Measurements from ENCODE around the gene ALDH2.
"Not testable (repeated sequence)": the region's sequence is repeated elsewhere in the genome, so short reads cannot be mapped to it uniquely, and the experiment has no call there.

ALDH2 gene

GRCh38 chr12:111759991-111760390 is 6.7 kb upstream of the ALDH2 start:
- DNase-seq = no peak

GRCh38 chr12:111761099-111761498 is 5.6 kb upstream of the ALDH2 start:
- DNase-seq = no peak

- no peak for DNase-seq
Observed at GRCh38 chr12:111761706-111762105, 5.0 kb upstream of the ALDH2 start.

GRCh38 chr12:111763552-111763951 is 3.2 kb upstream of the ALDH2 start:
- DNase-seq = not testable (repeated sequence)

GRCh38 chr12:111764120-111764821 is 2.5 kb upstream of the ALDH2 start:
- DNase-seq = no peak

GRCh38 chr12:111767362-111768158 is 827 bp downstream of the ALDH2 start:
- DNase-seq = no peak

GRCh38 chr12:111768159-111768895 is 1.6 kb downstream of the ALDH2 start:
- DNase-seq = no peak

- no peak for DNase-seq
Observed at GRCh38 chr12:111769599-111769998, 2.9 kb downstream of the ALDH2 start.

- no peak for DNase-seq
Observed at GRCh38 chr12:111773801-111774551, 7.2 kb downstream of the ALDH2 start.

GRCh38 chr12:111775205-111776193 is 8.8 kb downstream of the ALDH2 start:
- DNase-seq = no peak

- DNase-seq = no peak
Observed at GRCh38 chr12:111776836-111777344, 10.2 kb downstream of the ALDH2 start.

- no peak for DNase-seq
Observed at GRCh38 chr12:111777345-111778045, 10.8 kb downstream of the ALDH2 start.

GRCh38 chr12:111780166-111780565 is 13.4 kb downstream of the ALDH2 start:
- no peak for DNase-seq

GRCh38 chr12:111780615-111781014 is 13.9 kb downstream of the ALDH2 start:
- no peak for DNase-seq

GRCh38 chr12:111781085-111781658 is 14.4 kb downstream of the ALDH2 start:
- DNase-seq = no peak

- no peak for DNase-seq
Observed at GRCh38 chr12:111783046-111783445, 16.3 kb downstream of the ALDH2 start.

GRCh38 chr12:111784953-111785352 is 18.2 kb downstream of the ALDH2 start:
- DNase-seq = no peak

- DNase-seq = no peak
Observed at GRCh38 chr12:111785651-111786050, 18.9 kb downstream of the ALDH2 start.

- DNase-seq = no peak
Observed at GRCh38 chr12:111788178-111788654, 21.5 kb downstream of the ALDH2 start.

- no peak for DNase-seq
Observed at GRCh38 chr12:111789779-111790178, 23.0 kb downstream of the ALDH2 start.
